Measurements from ENCODE around the gene USP35.

Gene USP35

GRCh38 chr11:78188286-78189173 is at the start of gene USP35, which contains the start of gene KCTD21:
TSS of gene USP35 (plus strand) at chr11:78188919. CDS start at chr11:78196246, 7,327 bp downstream.
TSS of gene KCTD21 (minus strand) at chr11:78188626. CDS start at chr11:78174554, 14,072 bp downstream.
- Mint-ChIP-seq H3K4me1 (ENCODE audit: low read depth) (peaks cover 46% of the 10 kb centered on the region), H3K27me3 (ENCODE audit: low read depth) (no peaks in the 10 kb centered on the region), H3K9me3 (no peaks in the 10 kb centered on the region), H3K4me3 (peak within 1 kb of the TSS; percentile 100), H3K27ac (peak within 1 kb of the TSS; percentile 99), H3K36me3 (ENCODE audit: low read depth) (peaks cover 25% of the 10 kb centered on the region)

GRCh38 chr11:78139422-78140391 is 49.0 kb upstream of the USP35 start, which contains the start of gene ALG8:
TSS of gene ALG8 (minus strand) at chr11:78139626. CDS start at chr11:78139588, 38 bp downstream.
- peaks cover 2% of the 10 kb centered on the region for H3K9me3 Mint-ChIP-seq
- H3K4me1 Mint-ChIP-seq (ENCODE audit: low read depth) = peaks cover 30% of the 10 kb centered on the region
- peak within 1 kb of the TSS; percentile 90 for H3K4me3 Mint-ChIP-seq
- H3K27me3 Mint-ChIP-seq (ENCODE audit: low read depth) = no peaks in the 10 kb centered on the region
- peak within 1 kb of the TSS; percentile 93 for H3K27ac Mint-ChIP-seq
- peaks cover 38% of the 10 kb centered on the region for H3K36me3 Mint-ChIP-seq (ENCODE audit: low read depth)

- H3K36me3 Mint-ChIP-seq (ENCODE audit: low read depth) = peaks cover 36% of the 10 kb centered on the region
- H3K4me3 Mint-ChIP-seq = peak overlapping the region; percentile 79
- H3K27me3 Mint-ChIP-seq (ENCODE audit: low read depth) = no peaks in the 10 kb centered on the region
- H3K27ac Mint-ChIP-seq = peak overlapping the region; percentile 58
- no peaks in the 10 kb centered on the region for H3K9me3 Mint-ChIP-seq
- H3K4me1 Mint-ChIP-seq (ENCODE audit: low read depth) = peaks cover 30% of the 10 kb centered on the region
Observed at GRCh38 chr11:78140392-78141077, 48.2 kb upstream of the USP35 start.

- Mint-ChIP-seq H3K36me3 (ENCODE audit: low read depth) (peaks cover 12% of the 10 kb centered on the region), H3K27ac (no peak overlapping the region), H3K27me3 (ENCODE audit: low read depth) (no peaks in the 10 kb centered on the region), H3K9me3 (no peaks in the 10 kb centered on the region), H3K4me3 (no peak overlapping the region), H3K4me1 (ENCODE audit: low read depth) (peaks cover 7% of the 10 kb centered on the region)
Observed at GRCh38 chr11:78145511-78146025, 43.2 kb upstream of the USP35 start.

GRCh38 chr11:78147807-78148206 is 40.9 kb upstream of the USP35 start:
- Mint-ChIP-seq H3K27ac (no peak overlapping the region), H3K4me3 (no peak overlapping the region), H3K9me3 (no peaks in the 10 kb centered on the region), H3K36me3 (ENCODE audit: low read depth) (peaks cover 6% of the 10 kb centered on the region), H3K4me1 (ENCODE audit: low read depth) (no peaks in the 10 kb centered on the region), H3K27me3 (ENCODE audit: low read depth) (no peaks in the 10 kb centered on the region)

- Mint-ChIP-seq H3K4me3 (no peak overlapping the region), H3K9me3 (no peaks in the 10 kb centered on the region), H3K36me3 (ENCODE audit: low read depth) (peaks cover 2% of the 10 kb centered on the region), H3K4me1 (ENCODE audit: low read depth) (no peaks in the 10 kb centered on the region), H3K27me3 (ENCODE audit: low read depth) (no peaks in the 10 kb centered on the region), H3K27ac (no peak overlapping the region)
Observed at GRCh38 chr11:78149646-78150045, 39.1 kb upstream of the USP35 start.

- H3K4me1 Mint-ChIP-seq (ENCODE audit: low read depth) = no peaks in the 10 kb centered on the region
- H3K9me3 Mint-ChIP-seq = no peaks in the 10 kb centered on the region
- H3K36me3 Mint-ChIP-seq (ENCODE audit: low read depth) = peaks cover 2% of the 10 kb centered on the region
- no peak overlapping the region for H3K27ac Mint-ChIP-seq
- H3K27me3 Mint-ChIP-seq (ENCODE audit: low read depth) = no peaks in the 10 kb centered on the region
- no peak overlapping the region for H3K4me3 Mint-ChIP-seq
Observed at GRCh38 chr11:78150346-78150745, 38.4 kb upstream of the USP35 start.

GRCh38 chr11:78150754-78151153 is 38.0 kb upstream of the USP35 start:
- H3K4me1 Mint-ChIP-seq (ENCODE audit: low read depth) = no peaks in the 10 kb centered on the region
- H3K36me3 Mint-ChIP-seq (ENCODE audit: low read depth) = peaks cover 2% of the 10 kb centered on the region
- no peak overlapping the region for H3K4me3 Mint-ChIP-seq
- no peak overlapping the region for H3K27ac Mint-ChIP-seq
- H3K27me3 Mint-ChIP-seq (ENCODE audit: low read depth) = no peaks in the 10 kb centered on the region
- H3K9me3 Mint-ChIP-seq = no peaks in the 10 kb centered on the region

- Mint-ChIP-seq H3K9me3 (no peaks in the 10 kb centered on the region), H3K27ac (no peak overlapping the region), H3K27me3 (ENCODE audit: low read depth) (no peaks in the 10 kb centered on the region), H3K4me3 (no peak overlapping the region), H3K4me1 (ENCODE audit: low read depth) (no peaks in the 10 kb centered on the region), H3K36me3 (ENCODE audit: low read depth) (peaks cover 2% of the 10 kb centered on the region)
Observed at GRCh38 chr11:78151804-78152203, 36.9 kb upstream of the USP35 start.

- no peak overlapping the region for H3K4me3 Mint-ChIP-seq
- H3K4me1 Mint-ChIP-seq (ENCODE audit: low read depth) = no peaks in the 10 kb centered on the region
- no peaks in the 10 kb centered on the region for H3K27me3 Mint-ChIP-seq (ENCODE audit: low read depth)
- no peaks in the 10 kb centered on the region for H3K9me3 Mint-ChIP-seq
- H3K27ac Mint-ChIP-seq = no peak overlapping the region
- H3K36me3 Mint-ChIP-seq (ENCODE audit: low read depth) = peaks cover 2% of the 10 kb centered on the region
Observed at GRCh38 chr11:78156127-78156844, 32.4 kb upstream of the USP35 start.

GRCh38 chr11:78158987-78159652 is 29.6 kb upstream of the USP35 start:
- no peaks in the 10 kb centered on the region for H3K36me3 Mint-ChIP-seq (ENCODE audit: low read depth)
- no peaks in the 10 kb centered on the region for H3K9me3 Mint-ChIP-seq
- H3K4me3 Mint-ChIP-seq = no peak overlapping the region
- no peaks in the 10 kb centered on the region for H3K4me1 Mint-ChIP-seq (ENCODE audit: low read depth)
- H3K27ac Mint-ChIP-seq = no peak overlapping the region
- H3K27me3 Mint-ChIP-seq (ENCODE audit: low read depth) = no peaks in the 10 kb centered on the region

- Mint-ChIP-seq H3K4me3 (no peak overlapping the region), H3K36me3 (ENCODE audit: low read depth) (no peaks in the 10 kb centered on the region), H3K27me3 (ENCODE audit: low read depth) (no peaks in the 10 kb centered on the region), H3K4me1 (ENCODE audit: low read depth) (no peaks in the 10 kb centered on the region), H3K9me3 (no peaks in the 10 kb centered on the region), H3K27ac (no peak overlapping the region)
Observed at GRCh38 chr11:78160557-78160956, 28.2 kb upstream of the USP35 start.

- H3K4me1 Mint-ChIP-seq (ENCODE audit: low read depth) = no peaks in the 10 kb centered on the region
- H3K27me3 Mint-ChIP-seq (ENCODE audit: low read depth) = no peaks in the 10 kb centered on the region
- no peaks in the 10 kb centered on the region for H3K9me3 Mint-ChIP-seq
- H3K4me3 Mint-ChIP-seq = no peak overlapping the region
- H3K36me3 Mint-ChIP-seq (ENCODE audit: low read depth) = no peaks in the 10 kb centered on the region
- no peak overlapping the region for H3K27ac Mint-ChIP-seq
Observed at GRCh38 chr11:78161346-78161745, 27.4 kb upstream of the USP35 start.
